GM21526 (cell line): Measurements from ENCODE around the gene RIPPLY3.

Source experiments
- ATAC-seq: cut with Tn5 transposase; IDR thresholded peaks from one replicate; pipeline ENCODE4 v1.9.1; 2021; ENCODE audit warnings: moderate library complexity; ENCODE audit not compliant: unreplicated experiment, low FRiP score

RIPPLY3 gene, protein sequence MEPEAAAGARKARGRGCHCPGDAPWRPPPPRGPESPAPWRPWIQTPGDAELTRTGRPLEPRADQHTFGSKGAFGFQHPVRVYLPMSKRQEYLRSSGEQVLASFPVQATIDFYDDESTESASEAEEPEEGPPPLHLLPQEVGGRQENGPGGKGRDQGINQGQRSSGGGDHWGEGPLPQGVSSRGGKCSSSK

DNA sequence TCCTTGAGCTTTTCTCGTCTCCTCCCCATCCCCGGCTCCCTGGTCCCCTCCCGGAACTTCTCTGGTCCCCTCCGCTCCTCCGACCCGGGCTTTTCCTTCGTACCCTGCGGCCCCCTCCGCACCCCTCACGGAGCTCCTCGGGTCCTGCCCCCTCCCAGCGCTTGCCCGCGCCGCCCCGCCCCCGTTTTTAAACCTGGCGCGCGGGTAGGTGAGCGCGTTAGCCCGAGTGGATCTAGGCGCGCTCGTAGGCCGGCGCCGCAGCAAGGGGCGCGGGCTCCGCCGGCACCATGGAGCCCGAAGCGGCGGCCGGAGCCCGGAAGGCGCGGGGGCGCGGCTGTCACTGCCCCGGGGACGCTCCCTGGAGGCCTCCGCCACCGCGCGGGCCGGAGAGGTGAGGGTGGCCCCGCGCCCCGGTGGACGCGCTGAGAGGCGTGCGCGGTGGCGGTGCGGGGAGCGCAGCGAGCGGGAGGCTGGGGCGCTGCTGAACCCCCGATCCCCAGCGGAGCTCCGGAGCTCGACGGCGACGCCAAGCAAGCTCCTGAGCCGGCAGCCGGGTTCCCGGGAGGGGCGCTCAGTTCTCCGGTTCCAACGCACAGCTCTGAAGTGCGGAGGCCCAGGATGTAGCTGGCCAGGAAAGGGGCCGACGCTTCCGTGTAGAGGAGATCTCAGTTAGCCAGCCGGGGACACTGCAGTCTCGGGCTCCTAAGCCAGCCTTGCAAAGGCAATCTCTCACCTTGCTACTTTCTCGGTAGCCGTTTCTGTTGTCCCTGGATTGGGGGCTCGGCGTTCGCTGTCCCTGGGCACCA, at the start of gene RIPPLY3:
RIPPLY3 (plus strand) TSS at position 217 of the 806 bp plus-strand sequence; CDS start at position 288, 71 bp downstream.
- ATAC-seq: no peak

DNA sequence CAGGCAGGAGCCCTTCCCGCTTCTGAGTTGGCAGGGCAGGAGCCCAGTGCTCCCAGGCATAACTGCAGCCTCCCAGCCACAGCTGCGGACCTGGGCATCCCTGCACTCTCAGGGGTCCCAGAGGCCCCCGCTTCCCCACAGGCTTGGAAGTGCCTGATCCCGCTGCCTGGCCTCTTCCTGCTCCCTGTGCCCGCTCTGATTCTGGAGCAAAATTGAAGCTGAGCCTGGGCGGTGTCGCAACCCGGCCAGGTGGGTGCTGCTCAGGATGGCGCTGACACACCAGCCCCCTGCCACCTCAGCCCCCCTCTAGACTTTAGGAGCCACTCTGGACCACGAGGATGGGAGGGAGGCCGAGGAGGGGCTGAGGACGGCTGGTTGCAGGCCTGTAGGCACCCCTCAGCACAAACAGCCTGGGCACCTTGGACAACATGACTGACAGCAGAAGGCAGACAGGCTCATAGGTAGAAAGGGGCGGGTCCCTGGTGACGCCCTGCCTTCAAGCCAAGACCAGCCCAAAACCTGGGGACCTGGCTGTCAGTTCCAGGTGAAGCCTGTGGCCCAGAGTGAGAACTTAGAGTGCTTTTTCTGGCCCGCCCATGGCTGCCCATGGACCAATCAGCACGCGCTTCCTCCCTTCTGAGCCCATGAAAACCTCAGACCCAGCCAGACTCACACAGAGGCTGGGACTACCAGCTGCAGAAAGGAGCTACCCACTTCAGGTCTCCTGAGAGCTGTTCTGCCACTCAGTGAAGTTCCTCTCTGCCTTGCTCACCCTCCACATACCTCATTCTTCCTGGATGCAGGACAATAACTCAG, 47.3 kb upstream of the RIPPLY3 start:
- no peak for ATAC-seq

DNA sequence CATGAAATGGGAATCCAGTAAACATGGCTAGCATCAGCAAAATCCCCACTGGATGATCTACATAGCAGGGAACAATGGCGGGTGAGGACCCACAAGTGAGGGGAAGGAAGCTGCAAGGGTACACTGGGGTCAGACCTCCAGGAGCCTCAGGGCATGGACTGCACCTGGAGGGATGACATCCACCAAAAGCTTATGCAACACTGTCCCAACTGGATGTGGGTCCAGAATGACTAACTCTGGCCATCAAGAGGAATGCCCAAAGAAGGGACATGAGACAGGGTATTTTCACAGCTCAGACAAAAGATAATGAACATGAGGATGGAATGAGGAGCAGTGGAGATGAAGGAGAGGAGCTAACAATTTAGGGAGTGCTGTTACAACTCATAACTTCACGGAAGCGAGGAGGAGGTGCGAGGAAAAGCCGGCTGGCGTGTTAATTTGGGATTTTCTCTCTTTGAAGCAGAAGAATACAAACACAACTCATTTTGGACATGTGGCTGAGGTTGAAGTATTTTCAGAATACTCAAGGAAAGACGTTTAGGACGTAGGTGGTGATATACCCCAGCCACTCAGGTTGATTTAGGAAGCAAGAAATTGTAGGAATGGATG, 45.7 kb upstream of the RIPPLY3 start:
- no peak for ATAC-seq

DNA sequence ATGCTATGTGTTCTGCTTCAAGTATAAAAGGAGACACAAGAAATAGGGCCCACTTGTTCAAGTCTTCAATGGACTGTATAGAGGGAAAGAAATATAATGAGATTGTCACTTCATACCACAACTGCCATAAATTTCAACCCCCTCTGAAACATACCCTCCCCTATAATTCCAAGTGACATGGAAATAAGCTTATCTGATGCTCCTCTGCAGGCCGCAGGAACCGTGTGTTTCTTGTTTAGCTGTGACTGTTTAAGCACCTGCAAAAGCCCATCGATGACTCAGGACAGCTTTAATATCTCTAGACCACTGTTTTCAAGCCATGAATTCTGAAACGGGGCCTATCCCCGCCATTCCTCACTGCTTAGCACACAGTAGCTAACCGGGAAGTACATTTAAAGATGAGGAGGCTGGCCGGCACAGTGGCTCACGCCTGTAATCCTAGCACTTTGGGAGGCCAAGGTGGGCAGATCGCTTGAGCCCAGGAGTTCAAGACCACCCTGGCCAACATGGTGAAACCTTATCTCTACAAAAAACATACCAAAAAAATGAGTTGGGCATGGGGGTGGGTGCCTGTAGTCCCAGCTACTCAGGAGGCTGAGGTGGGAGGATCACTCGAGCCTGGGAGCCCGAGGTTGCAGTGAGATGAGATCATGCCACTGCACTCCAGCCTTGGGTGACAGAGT, 44.3 kb upstream of the RIPPLY3 start:
- ATAC-seq: no peak

DNA sequence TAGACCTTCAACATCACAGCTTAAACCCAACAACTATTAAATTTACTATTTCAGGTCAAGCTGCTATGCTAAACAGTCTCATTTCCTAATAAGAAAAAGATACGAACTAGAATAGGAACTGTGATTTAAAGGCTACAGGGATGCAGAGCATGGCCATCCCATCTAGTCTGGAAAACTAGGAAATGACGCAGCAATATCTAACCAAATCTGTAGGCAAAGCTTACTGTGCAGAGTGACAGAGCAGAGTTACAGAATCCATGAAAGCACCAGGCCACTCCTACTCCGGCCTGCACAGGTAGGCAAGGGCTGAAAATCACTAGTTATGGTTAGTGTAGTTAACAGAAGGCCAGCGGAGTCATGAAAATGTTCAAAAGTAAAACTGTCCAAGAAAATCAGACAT, 42.1 kb upstream of the RIPPLY3 start:
- no peak for ATAC-seq

DNA sequence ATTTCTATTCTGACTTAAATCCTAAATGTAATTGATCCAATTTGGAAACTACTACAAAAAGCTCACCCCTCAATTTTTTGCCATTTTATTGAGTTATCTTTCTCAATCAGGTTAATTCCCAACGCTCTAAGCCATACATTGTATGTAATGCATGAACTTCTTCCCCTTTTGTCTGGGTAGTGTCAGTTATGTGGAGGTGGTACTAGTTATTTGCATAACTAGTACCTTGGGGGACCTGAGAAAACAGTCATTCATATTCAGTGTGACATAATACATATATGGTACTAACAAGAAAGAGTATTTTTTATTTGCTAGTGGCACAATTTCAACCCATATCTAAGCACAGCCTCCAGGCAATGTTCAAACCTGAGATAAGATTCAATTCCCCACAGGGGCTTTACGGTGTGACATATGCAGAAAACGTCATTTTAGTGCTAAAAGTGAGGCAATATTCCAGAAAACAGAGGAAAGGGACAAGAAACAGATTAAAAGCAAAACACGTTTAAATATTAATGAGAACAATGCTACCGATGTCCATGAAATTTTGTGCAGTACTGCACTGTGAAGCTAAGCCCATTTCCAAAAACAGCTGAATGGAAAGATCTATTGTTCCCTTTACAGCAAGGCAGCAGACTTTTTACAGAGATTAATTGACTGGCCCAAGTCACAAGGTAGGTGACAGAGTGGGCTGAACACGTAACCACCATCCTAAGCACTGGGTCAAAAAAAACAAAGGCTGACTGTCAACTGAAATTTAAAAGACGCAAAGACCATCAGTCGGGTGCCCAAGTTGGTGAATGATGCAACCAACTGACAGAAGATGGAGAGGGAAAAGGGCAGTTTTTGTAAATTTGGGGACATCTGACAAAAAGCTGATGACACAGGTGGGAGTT, 41.4 kb upstream of the RIPPLY3 start:
- no peak for ATAC-seq

DNA sequence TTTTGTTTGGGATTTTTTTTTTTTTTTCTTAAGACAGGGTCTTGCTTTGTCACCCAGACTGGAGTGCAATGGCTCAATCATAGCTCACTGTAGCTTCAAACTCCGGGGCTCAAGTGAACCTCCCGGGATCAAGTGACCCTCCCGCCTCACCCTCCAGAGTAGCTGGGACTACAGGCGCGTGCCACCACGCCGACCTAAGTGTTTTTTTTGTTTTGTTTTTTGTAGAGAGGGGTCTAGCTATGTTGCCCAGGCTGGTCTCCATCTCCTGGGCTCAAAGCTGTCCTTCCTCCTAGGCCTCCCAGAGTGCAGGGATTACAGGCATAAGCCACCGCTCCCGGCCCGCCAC, 40.8 kb upstream of the RIPPLY3 start:
- no peak for ATAC-seq

DNA sequence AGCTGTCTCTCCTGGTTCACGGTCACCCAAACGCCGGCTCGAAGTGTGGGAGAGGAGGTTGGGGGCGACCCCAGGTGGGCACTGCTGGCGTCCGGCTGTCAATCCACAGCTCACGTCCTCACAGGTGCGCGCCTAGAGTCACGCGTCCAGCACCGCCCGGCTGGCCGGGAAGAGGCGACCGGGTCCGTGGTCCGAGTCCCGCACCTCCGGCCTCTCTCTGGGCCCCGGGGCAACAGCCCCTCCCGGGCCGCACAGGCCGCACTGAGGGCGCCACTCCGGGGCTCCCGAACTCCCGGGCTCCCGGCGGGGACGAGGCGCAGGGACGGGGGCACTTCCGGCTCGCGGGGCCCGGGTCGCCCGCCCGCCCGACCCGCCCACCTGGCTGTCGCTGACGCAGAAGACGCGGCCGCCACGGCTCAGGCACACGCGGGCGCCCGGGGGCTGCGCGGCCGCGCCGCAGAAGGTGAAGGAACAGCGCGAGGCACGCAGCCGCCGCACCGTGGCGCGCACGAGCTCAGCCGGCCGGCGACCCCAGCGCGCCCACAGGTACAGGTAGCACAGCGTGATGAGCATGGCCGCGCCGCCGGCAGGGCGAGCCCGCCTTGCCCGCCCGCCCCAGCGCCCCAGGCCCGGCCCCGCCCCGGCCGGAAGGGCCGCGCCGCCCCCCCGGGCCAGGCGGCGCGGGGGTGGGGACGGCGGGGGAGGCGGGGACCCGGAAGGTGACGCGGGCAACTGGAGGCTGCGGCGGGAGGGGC, 40.3 kb upstream of the RIPPLY3 start, which contains the start of gene HLCS:
HLCS (minus strand) TSS at position 604 of the 755 bp plus-strand sequence; CDS start at position 573, 31 bp downstream.
- peak; percentile 81 for ATAC-seq

DNA sequence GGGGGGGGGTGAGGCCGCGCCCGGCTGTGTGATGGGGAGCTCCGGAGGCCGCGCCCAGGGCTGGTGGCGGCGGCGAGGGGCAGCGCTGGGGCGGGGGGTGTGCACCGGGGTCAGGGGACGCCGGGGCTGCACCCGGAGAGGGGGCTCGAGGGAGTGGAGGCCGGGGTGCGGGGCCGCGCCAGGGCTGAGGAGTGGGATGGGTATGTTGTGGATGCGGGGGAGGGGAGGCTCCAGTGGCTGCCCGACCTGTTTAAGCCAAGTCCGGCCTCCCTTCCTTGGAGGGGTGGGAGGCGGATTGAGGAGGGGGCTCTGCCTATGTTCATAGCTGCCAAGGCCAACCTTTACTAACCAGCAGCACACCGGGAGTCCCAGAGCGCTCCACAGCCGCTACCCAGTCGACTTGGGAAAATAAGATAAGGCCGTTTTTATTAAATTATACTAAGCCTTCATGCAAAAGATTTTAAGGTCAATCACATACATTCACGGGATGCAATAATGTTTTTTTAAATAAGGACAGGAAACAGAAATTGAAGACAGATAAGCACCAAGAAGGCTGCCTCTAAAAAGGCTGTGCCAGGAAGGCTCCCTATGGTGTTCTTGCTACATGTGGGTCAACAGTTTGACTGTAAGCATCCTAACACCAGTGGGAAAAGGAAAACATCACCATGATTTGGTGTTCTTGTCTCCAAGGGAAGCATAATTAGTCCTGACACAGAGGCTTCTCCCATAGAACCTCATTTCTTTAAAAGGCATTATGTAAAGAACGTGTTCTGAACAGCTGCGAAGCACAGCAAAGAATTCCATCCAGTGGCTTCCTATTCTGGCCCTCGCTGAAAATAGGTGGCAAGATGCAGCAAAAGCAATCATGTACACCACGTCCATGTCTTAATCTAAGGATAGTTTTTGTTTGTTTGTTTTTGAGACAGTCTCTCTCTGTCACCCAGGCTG, 39.4 kb upstream of the RIPPLY3 start:
- ATAC-seq: peak; percentile 27

DNA sequence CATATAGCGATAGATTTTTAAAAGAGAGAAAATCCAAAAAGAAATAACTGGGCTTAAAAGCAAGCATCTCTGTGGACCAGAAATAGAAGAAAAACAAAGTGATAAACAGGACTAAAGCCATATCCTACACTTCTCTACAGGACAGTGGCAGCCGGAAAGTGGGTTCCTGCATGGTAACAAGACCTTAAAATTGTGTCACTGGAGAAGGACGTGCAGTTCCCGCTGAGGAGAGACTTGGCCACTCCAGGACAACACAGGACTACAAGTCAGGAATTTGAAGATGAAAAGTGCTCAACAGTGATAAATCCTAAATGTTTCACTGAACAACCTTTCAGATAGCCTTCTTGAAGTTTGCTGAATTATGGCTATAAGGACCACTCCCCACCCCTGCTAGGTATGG, 38.1 kb upstream of the RIPPLY3 start:
- no peak for ATAC-seq

DNA sequence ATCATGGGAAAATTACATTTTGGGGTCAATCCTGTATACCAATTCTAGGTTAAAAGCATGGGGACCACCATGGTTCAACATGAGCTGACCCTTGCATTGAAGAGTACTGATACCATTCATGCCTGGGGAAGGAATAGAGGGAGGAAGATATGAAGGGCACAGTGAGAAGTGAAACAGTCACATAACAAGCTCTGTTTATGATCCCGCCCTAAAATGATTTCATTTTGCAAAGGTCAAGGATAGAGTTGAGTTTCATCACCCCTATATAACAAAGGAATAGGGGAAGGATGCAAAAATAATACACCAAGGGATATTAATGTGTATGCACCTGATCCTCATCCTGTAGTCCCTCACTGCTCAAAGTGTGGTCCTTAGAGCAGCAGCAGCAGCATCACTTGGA, 37.5 kb upstream of the RIPPLY3 start:
- ATAC-seq: no peak

DNA sequence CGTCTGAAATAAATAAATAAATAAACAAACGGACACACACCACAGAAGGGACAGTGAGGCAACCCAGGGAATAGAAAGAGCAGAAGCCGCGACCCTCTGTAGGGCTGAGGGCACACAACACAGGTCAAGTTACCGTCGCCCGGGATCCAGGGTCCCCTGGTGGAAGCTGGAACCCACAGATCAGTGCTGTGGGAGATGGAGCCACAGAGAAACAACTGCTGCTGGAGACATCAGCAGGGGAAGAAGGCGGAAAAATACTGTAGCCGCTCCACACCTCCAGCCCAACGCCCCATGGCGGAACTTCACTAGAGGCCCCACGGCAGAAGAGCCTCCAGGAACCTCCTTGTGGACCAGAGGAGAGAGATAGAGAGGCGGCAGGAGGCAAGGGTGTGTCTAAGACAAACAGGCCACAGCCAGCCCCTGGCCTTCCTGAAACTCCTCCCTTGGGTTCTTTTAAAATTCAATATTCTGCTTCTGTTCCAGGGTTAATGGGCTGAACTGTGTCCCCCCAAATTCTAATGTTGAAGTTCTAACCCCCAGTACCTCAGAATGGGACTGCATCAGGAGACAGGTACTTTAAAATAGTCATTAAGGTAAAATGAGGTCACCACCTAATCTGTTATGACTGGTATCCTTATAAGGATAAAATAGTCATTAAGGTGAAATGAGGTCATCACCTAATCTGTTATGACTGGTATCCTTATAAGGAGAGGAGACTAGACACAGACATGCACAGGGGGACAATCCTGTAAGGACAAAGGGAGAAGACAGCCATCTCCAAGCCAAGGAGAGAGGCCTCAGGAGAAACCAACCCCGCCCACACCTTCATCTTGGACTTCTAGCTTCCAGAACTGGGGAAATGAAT, 32.3 kb upstream of the RIPPLY3 start:
- ATAC-seq: no peak

DNA sequence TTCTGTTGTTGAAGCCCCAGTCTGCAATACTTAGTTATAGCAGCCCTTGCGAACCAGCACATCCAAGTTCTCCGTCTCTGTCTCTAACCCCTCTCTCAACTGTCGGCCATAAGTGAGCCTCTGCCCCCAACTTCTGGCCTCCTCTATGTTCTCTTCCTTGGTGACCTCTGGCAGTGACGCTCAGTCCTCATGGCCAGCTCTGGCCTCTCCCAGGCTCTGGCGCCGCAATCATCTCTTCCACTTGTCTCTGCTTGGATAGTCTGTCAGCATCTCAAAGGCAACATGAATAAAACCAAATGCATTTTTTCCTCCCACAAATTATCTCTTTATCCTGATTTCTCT, 31.7 kb upstream of the RIPPLY3 start:
- no peak for ATAC-seq

DNA sequence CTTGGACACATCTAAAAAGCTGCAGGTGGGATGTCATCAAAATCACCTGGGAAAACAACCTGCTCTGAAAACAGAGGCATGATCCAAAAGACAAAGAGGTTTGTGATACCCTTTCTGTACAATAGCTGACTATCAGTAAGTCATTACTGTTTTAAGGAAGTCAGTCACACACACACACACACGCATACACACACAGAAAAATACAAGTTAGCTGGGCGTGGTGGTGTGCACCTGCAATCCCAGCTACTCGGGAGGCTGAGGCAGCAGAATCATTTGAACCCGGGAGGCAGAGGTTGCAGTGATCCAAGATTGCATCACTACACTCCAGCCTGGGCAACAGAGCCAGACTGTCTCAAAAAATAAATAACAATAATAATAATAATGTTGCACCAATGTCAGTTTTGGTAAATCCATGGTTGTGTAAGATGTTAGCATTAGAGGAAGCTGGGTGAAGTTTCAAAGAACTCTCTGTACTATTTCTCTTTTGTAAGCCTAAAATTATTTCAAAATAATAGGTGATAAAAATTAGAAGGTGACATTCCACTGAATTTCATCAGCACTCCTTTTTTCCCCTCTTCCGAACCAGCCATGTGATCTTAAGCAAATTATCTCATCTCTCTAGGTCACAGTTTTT, 30.2 kb upstream of the RIPPLY3 start:
- ATAC-seq: no peak

DNA sequence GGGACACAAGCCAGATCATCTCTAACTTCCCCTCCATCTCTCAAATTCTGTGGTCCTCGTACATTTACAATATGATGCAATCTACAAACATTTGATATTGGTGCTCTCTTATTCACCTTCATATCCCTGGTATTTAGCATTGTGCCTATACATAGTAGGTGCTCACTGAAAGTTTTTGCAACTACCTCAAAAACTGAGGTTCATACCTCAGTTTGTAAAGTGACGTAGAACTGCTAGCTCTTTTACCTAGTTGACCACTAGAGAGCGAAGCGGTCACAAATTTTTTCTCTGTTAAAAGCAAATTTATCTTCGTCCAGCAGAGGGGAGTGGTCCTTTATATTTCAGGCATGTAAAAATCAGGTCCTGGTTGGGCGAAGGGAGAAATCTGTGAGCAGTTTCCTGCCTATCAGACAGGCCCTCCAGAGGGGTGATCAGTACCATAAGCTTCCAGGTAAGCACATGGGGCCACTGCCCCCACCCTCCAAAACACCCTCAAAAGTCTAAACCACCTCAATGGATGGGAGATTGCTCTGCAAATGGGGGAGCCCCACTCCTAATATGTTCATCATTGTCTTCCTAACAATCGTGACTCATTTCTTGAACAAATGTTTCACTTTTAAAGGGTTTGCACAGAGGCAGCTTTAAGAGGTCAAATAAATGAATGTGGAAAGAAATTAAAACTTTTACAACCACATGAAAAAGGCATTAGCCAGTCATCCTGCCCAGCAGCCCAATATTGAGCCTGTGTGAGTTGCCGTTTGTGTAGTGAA, 29.4 kb upstream of the RIPPLY3 start:
- peak; percentile 54 for ATAC-seq
